ENCODE data around the gene KRT38. TPM values are rescaled to one million over a fixed set of nuclear protein-coding genes. Genes with fewer than 3 reads are reported as not detected.

KRT38 gene
- total and polyA plus RNA-seq, 2 of the 8 experiments (the other 6 are each of a cell fraction or from before 2014, with no cell fraction given): not detected

DNA sequence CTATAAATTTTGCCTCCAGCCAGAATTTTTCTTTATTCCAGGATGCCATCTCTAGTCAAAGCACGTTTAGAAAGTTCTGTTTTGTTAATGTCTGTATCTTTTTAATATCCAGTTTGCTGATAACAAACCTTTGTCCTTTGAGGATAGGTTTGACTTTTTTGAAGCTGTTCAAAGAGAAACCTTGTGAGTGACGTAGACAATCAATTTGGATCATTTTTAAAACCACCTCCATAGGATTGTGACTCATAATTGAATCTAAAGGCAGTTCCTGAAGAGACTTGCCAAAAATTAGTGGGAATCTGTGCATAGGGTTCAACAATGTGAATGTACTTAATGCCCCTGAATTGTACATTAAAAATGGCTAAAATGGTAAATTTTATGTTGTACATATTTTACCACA, 49.2 kb downstream of the KRT38 start:
- Histone ChIP-seq H3K4me1 (replicated peaks in 1 of 4; ENCODE audit: control insufficient read depth in 3 of 4, insufficient read depth in 4 of 4, low read length in 3 of 4) (no peaks in the 10 kb centered on the region), H4K5ac (ENCODE audit: insufficient read length, low read depth, low read length) (no peak overlapping the region), H2AK5ac (ENCODE audit: low read depth, low read length) (no peak overlapping the region), H3K18ac (ENCODE audit: extremely low read depth, low read length) (no peak overlapping the region), H3K27ac (ENCODE audit: low read depth, low read length) (no peak overlapping the region), H4K91ac (replicated peaks; ENCODE audit: insufficient read length, low read length) (no peak overlapping the region), H4K20me1 (replicated peaks in 1 of 2; ENCODE audit: control insufficient read depth in 1 of 2, insufficient read depth in 2 of 2, low read length in 2 of 2) (no peaks in the 10 kb centered on the region), H3K9me3 (ENCODE audit: insufficient read depth in 2 of 2, low read depth in 1 of 2, low read length in 1 of 2) (no peaks in the 10 kb centered on the region; a peak in 1 of 4 replicates), H2BK20ac (ENCODE audit: low read length) (no peak overlapping the region), H3K79me2 (ENCODE audit: control insufficient read depth in 1 of 2, insufficient read depth in 2 of 2, low read length in 2 of 2) (no peaks in the 10 kb centered on the region), H3K23ac (ENCODE audit: insufficient read length) (no peak overlapping the region), H2BK5ac (ENCODE audit: low read depth, low read length) (no peak overlapping the region), H3K27me3 (replicated peaks in 1 of 4; ENCODE audit: control insufficient read depth in 3 of 4, extremely low read depth in 1 of 4, insufficient read depth in 3 of 4, low read length in 3 of 4) (no peaks in the 10 kb centered on the region), H3K56ac (replicated peaks; ENCODE audit: insufficient read length, low read depth, low read length) (no peak overlapping the region), H3K9ac (replicated peaks in 1 of 4; ENCODE audit: extremely low read depth in 1 of 4, low read depth in 3 of 4, low read length in 3 of 4) (no peak overlapping the region), H3K4ac (replicated peaks; ENCODE audit: insufficient read length, low read depth, low read length) (no peak overlapping the region), H3K14ac (ENCODE audit: insufficient read length) (no peak overlapping the region), H3K4me3 (ENCODE audit: extremely low read depth in 1 of 4, insufficient read depth in 2 of 4, low read depth in 3 of 4, low read length in 4 of 4) (no peak overlapping the region), H2BK120ac (replicated peaks; ENCODE audit: low read depth, low read length) (no peak overlapping the region), H3K23me2 (ENCODE audit: low read depth, low read length) (no peaks in the 10 kb centered on the region), H2AFZ (ENCODE audit: low read length) (no peak overlapping the region), H3K4me2 (ENCODE audit: insufficient read depth in 1 of 2, low read depth in 2 of 2, low read length in 2 of 2) (no peak overlapping the region), H3K79me1 (ENCODE audit: low read depth, low read length) (no peaks in the 10 kb centered on the region), H4K8ac (ENCODE audit: extremely low read depth, insufficient read depth, low read length) (no peak overlapping the region), H3K36me3 (ENCODE audit: control insufficient read depth in 2 of 4, insufficient read depth in 4 of 4, low read length in 3 of 4) (no peaks in the 10 kb centered on the region), H2BK15ac (ENCODE audit: low read length) (no peak overlapping the region), H2BK12ac (ENCODE audit: low read depth, low read length) (no peak overlapping the region)
- no peak for FAIRE-seq
- POLR2A ChIA-PET (ENCODE audit: partially characterized antibody): no interaction called here
- CTCF ChIA-PET (ENCODE audit: partially characterized antibody): interaction anchor here (0.6 to 2.3 kb wide), 6 partner anchors 17 to 664 kb away, joined by 3 to 8 read pairs (median 5); no protein-coding TSS in a partner anchor
- no peak for DNase-seq (ENCODE audit: low read depth in 1 of 2, low spot score in 2 of 2)
- 87% methylated on average over 2 of the region's 2 CpGs; no CpG with 5 or more reads in 1 of the 2 experiments for WGBS, 2 experiments (ENCODE audit: extremely low coverage in 1 of 2, insufficient coverage in 1 of 2, insufficient read length in 1 of 2, insufficient replicate concordance in 2 of 2, low coverage in 1 of 2, low lambda C conversion rate in 2 of 2, missing lambda C conversion rate in 1 of 2)

Measured in H1 (cell line).